Activated B cell treated with CpG ODN at 0.5 μM for 24 hours (primary cell): ENCODE results near the gene ADIRF. TPM values are rescaled to one million over a fixed set of nuclear protein-coding genes. Genes with fewer than 3 reads are reported as not detected.

Source experiments
- ATAC-seq: fragments of 200-7000 bp; cut with Tn5 transposase; one replicate; pipeline ENCODE4 v1.10.0; 2021; ENCODE audit warnings: low read depth, mild to moderate bottlenecking, moderate library complexity
- CTCF ChIA-PET: fragments of 350-600 bp; sonication (Branson Sonifier 250); formaldehyde crosslinking; loops from one replicate; lab custom pipeline; 2021; ENCODE audit warnings: antibody characterized with exemption; lab: Charles Lee
- POLR2A ChIA-PET: fragments of 350-600 bp; sonication (Branson Sonifier 250); formaldehyde crosslinking; loops from one replicate; lab custom pipeline; 2021; ENCODE audit warnings: antibody characterized with exemption; lab: Charles Lee
- DNase-seq: peaks from one replicate; pipeline ENCODE4 v3.0.0; 2022
- H3K27ac Mint-ChIP-seq: one replicate; pipeline ENCODE4 v1.8.0; 2020; ENCODE audit warnings: mixed read lengths
- H3K27me3 Mint-ChIP-seq: one replicate; pipeline ENCODE4 v1.8.0; 2021; ENCODE audit warnings: mixed read lengths
- H3K36me3 Mint-ChIP-seq: one replicate; pipeline ENCODE4 v1.8.0; 2021; ENCODE audit warnings: low read depth, mixed read lengths
- H3K4me1 Mint-ChIP-seq: one replicate; pipeline ENCODE4 v1.8.0; 2021; ENCODE audit warnings: mixed read lengths
- H3K4me3 Mint-ChIP-seq: one replicate; pipeline ENCODE4 v1.8.0; 2020; ENCODE audit warnings: mild to moderate bottlenecking, mixed read lengths
- H3K9me3 Mint-ChIP-seq: one replicate; pipeline ENCODE4 v1.8.0; 2020; ENCODE audit warnings: mixed read lengths
- CTCF ChIP-seq: fragments of 200-600 bp; IDR thresholded peaks from one replicate; pipeline ENCODE4 v1.8.0; 2022; ENCODE audit warnings: antibody characterized with exemption, mild to moderate bottlenecking
- intact Hi-C: fragments of 100-400 bp; cut with micrococcal nuclease; formaldehyde crosslinking; loops from one replicate; pipeline ENCODE4 v1.15.1; 2024
- total RNA-seq: library from RNA; stranded (reverse); gene quantifications from 2 replicates; pipeline ENCODE4 v1.2.3, GENCODE V29; 2022

The ADIRF gene
- total RNA-seq, 1 donor from 2014 or later: 7.9 TPM

GRCh38 chr10:86960003-86960862, 8.0 kb upstream of the ADIRF start:
- Mint-ChIP-seq H3K9me3 (no peaks in the 10 kb centered on the region), H3K4me1 (peaks cover 9% of the 10 kb centered on the region), H3K36me3 (no peaks in the 10 kb centered on the region), H3K27me3 (peaks cover 5% of the 10 kb centered on the region), H3K4me3 (no peak overlapping the region), H3K27ac (no peak overlapping the region)
- intact Hi-C loops: no loop called here
- ChIA-PET POLR2A (no interaction called here), CTCF (no interaction called here)
- DNase-seq (no peak), ATAC-seq (peak; percentile 69)
- TF ChIP-seq CTCF: no peak

GRCh38 chr10:86960863-86961434, 7.3 kb upstream of the ADIRF start:
- no peak for ATAC-seq
- Mint-ChIP-seq H3K27ac (no peak overlapping the region), H3K4me3 (no peak overlapping the region), H3K36me3 (no peaks in the 10 kb centered on the region), H3K4me1 (peaks cover 16% of the 10 kb centered on the region), H3K27me3 (peaks cover 5% of the 10 kb centered on the region), H3K9me3 (no peaks in the 10 kb centered on the region)
- no peak for TF ChIP-seq CTCF
- intact Hi-C loops: no loop called here
- ChIA-PET CTCF (no interaction called here), POLR2A (no interaction called here)
- no peak for DNase-seq

DNA sequence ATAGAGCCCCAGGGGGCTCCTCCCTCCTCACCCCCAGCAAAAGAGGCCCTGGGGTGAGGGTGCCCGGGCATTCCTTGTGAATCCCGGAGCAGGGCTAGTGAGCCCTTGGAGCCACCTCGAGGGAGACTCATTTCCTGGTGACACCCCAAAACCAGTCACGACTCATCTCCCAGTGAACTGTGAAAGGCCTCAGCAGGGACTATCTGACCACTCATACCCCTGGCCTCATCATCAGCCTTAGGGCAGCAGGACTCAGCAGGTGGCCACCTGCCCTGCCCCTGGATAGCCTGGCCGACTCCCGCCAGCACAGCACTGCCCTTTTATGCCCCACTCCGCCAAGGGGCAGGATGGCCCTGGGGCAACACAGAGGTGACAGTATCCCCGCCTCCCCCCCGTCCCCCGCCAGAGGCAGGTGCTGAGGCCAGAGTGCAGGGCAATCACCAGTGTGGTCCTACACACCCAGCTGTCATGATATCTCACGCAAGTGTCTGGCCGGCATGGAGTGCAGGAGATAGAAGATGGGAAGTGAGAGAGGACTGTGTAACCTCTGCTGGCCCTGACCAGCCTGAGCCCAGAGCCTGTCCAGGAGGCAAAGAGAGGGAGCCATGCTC, 6.7 kb upstream of the ADIRF start:
- POLR2A ChIA-PET: no interaction called here
- H3K27ac Mint-ChIP-seq: no peak overlapping the region

DNA sequence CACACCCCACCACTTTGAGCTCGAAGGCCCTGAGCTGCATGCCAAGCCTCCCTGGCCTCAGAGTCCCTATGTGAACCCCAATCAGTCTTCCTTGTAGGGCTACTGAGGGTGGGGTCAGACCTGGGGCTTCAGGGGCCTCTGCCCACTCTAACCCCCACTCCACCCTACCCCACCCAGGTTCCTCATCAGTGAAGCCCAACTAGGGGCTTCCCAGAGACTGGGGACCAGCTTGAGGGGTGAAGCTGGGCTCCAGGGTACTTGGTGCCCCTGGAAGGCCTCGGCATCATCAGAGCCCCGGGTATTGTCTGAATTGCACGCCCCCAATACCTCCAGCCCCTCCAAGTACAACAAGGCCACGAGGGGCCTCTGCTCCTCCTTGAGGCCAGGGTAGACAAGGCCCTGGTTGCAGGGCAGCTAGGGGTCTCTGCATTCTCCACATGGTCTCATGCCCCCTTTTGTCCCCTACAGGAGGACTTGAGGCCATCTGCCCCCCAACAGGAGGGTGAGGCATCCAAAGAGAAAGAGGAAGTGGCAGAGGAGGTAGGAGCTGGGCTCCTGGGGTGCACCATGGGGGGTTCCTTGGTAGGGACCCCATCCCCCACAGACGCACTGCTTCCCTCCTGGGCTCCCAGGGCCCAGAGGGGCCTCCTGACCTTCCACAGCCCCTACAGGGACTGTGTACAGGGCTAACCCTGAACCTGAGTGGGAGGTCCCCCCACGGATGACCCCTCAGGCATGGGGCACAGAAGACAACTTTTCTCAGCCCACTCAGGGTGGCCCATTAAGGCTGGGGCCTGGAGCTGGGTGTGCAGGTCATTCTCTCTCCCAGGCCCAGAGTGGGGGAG, 5.9 kb upstream of the ADIRF start:
- TF ChIP-seq CTCF: no peak
- Mint-ChIP-seq H3K27me3 (peaks cover 5% of the 10 kb centered on the region), H3K4me3 (no peak overlapping the region), H3K4me1 (peaks cover 24% of the 10 kb centered on the region), H3K9me3 (no peaks in the 10 kb centered on the region), H3K27ac (no peak overlapping the region), H3K36me3 (no peaks in the 10 kb centered on the region)
- DNase-seq (no peak), ATAC-seq (no peak)
- CTCF ChIA-PET: no interaction called here
- POLR2A ChIA-PET: no interaction called here
- intact Hi-C loops: no loop called here

More for the DNA sequence above, 6.7 kb upstream of the ADIRF start:
- no peak overlapping the region for H3K4me3 Mint-ChIP-seq
- H3K36me3 Mint-ChIP-seq: no peaks in the 10 kb centered on the region
- H3K9me3 Mint-ChIP-seq: no peaks in the 10 kb centered on the region
- peaks cover 5% of the 10 kb centered on the region for H3K27me3 Mint-ChIP-seq
- CTCF ChIA-PET: no interaction called here
- peaks cover 23% of the 10 kb centered on the region for H3K4me1 Mint-ChIP-seq
- ATAC-seq (no peak), DNase-seq (no peak)
- intact Hi-C loops: no loop called here
- TF ChIP-seq CTCF: no peak
